HG02981 (cell line): Measurements from ENCODE around the gene HTT-AS.
"Not testable (repeated sequence)": the region's sequence is repeated elsewhere in the genome, so short reads cannot be mapped to it uniquely, and the experiment has no call there.

Source experiments
- ATAC-seq: cut with Tn5 transposase; IDR thresholded peaks from one replicate; pipeline ENCODE4 v1.9.1; 2021; ENCODE audit warnings: mild to moderate bottlenecking, moderate library complexity; ENCODE audit not compliant: unreplicated experiment

Gene HTT-AS

DNA sequence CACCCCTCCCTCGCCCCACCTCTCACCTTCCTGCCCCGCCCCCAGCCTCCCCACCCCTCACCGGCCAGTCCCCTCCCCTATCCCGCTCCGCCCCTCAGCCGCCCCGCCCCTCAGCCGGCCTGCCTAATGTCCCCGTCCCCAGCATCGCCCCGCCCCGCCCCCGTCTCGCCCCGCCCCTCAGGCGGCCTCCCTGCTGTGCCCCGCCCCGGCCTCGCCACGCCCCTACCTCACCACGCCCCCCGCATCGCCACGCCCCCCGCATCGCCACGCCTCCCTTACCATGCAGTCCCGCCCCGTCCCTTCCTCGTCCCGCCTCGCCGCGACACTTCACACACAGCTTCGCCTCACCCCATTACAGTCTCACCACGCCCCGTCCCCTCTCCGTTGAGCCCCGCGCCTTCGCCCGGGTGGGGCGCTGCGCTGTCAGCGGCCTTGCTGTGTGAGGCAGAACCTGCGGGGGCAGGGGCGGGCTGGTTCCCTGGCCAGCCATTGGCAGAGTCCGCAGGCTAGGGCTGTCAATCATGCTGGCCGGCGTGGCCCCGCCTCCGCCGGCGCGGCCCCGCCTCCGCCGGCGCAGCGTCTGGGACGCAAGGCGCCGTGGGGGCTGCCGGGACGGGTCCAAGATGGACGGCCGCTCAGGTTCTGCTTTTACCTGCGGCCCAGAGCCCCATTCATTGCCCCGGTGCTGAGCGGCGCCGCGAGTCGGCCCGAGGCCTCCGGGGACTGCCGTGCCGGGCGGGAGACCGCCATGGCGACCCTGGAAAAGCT lies at the start of gene HTT-AS, which contains the start of gene HTT:
Gene HTT-AS, minus strand, starts transcription at position 461 of the 768 bp plus-strand sequence.
Gene HTT, plus strand, starts transcription at position 604 of the 768 bp plus-strand sequence. Its CDS starts 145 bp downstream, at position 749.
- ATAC-seq, result peak; percentile 73

DNA sequence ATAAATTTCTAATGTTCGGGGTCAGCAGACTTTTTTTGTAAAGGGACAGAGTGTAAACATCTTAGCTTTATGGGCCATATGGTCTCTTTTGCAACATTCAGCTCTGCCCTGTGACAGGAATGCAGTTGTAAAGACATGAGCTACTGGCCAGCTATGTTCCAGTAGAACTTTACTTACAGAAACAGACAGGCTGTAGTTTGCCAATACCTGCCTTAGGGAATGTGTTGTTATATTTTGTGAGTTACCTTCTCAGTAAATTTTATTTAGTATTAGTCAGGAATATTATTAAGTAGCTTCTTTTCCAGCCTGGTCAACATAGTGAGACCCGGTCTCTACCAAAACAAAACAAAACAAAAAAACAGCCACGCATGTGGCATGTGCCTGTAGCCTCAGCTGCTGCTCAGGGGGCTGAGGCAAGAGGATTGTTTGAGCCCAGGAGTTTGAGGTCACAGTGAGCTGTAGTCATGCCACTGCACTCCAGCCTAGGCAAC lies 48.9 kb upstream of the HTT-AS start:
- no peak for ATAC-seq

DNA sequence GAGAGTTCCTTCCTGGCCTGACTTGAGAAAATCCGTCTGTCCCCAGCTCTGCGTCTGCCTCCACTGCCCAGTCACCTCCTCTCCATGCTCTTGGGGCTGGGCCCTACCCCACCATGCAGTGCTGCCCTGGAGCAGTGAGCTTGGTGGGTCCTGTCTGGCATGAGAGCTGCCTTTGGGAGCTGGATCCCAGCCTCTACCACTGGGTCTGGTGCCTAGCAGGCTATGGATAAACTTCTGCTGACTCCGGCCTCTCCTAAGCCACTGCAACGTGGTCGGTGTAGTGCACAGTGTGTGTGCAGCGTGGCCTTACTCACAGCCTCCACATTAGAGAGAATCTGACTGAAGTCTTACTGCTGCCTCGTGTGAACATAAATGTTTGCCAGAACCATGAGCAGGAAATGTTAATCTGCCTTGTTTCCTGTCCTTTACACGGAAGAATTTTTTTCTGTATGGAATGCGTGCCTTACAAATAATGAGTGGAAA lies 47.8 kb upstream of the HTT-AS start:
- no peak for ATAC-seq

DNA sequence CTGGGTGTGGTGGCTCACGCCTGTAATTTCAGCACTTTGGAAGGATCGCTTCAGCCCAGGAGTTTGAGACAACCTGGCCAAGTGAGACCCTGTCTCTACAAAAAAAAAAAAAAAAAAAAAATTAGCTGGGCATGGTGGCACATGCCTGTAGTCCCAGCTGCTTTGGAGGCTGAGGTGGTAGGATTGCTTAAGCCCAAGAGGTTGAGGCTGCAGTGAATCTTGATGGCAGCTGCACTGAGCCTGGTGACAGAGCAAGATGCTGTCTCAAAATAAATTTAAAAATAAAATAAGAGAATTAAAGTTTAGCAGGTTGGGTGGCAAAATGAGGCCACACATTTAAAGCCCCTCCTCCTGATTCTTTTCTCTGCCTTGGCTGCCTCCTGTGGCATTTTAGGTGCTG lies 47.3 kb upstream of the HTT-AS start:
- no peak for ATAC-seq

DNA sequence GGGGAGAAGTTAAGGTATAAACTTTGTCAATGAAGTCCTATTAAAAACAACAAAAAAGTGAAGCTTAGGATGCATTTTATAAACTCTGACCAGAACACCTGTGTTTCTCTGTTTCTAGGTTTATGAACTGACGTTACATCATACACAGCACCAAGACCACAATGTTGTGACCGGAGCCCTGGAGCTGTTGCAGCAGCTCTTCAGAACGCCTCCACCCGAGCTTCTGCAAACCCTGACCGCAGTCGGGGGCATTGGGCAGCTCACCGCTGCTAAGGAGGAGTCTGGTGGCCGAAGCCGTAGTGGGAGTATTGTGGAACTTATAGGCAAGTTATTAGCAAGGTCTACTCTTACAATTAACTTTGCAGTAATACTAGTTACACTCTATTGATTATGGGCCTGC lies 46.8 kb upstream of the HTT-AS start:
- ATAC-seq, result no peak

DNA sequence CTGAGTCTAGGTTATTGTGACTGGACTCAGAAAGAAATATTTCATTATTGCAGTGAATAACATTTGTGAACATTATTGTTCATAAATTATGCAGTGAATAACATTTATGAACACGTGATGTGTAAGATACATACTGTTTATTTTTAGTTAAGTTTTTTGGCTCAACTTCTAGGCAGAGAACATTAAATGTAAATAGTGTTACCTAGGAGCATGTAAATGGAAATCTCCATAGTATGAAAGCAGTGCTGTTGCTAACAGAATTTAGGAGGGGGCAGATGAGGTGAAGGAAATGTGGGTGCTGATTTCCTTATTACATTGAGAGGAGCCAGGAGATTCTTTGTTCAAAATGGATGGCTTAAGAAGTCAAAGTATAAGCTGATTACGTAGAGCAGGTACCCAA lies 45.1 kb upstream of the HTT-AS start:
- ATAC-seq, result no peak

DNA sequence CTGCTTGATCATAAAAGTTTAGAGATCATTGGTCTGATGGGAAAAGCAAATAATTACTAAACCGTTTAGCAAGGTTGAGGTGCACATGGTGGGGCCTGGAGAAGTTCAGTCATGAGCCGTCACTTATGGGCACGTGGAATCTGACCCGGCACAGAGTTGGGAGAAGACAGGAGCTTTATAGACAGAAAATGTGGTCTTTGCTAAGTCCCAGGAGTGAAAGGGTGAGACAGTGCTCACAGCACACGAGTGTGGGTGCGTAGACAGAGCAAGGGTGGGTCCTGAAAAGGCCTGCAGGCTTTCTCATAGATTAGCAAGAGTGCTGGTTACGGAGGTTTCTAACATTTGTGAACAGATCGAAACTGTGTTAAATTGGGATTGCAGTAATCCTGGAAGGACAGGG lies 44.0 kb upstream of the HTT-AS start:
- no peak for ATAC-seq

DNA sequence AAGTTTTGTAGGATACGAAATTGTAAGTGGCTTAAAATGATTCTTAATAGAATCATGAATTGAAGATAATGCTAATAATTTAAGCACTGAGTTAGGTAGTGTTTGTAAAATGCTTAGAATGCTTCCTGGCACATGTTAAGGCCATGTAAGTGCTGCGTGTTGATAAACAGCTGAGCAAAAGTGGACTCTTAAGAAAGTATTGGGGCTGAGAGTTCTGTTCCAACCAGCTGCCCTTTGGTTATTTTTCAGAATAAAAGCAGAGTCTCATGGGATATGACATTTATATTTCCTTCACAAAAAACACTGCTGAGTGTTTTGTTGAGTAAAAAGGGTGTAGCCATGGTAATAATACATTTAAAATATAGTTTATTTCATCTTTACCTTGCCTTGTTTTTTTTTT lies 42.6 kb upstream of the HTT-AS start:
- no peak for ATAC-seq

DNA sequence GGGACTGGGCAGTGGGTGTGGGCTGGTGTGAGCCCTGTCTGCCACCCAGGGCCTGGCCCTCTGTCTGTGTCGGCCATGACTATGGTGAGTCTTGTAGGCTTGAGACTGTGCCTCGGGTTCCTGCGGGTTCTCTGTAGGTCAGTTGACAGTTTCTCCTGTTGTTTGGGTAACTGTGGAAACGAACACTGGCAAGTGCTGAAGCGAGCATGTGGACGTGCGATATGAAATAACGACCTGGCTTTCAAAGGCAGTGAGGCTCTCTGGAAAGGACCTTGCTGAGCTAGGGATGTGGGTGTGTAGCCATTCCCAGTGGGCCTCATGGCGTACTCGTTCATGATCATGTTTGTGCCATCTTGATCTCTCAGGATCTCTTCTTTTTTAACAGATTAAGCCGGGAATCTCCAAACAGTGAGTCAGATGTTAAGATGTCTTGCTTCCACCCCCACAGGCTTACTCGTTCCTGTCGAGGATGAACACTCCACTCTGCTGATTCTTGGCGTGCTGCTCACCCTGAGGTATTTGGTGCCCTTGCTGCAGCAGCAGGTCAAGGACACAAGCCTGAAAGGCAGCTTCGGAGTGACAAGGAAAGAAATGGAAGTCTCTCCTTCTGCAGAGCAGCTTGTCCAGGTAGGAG lies 41.4 kb upstream of the HTT-AS start:
- ATAC-seq, result no peak

DNA sequence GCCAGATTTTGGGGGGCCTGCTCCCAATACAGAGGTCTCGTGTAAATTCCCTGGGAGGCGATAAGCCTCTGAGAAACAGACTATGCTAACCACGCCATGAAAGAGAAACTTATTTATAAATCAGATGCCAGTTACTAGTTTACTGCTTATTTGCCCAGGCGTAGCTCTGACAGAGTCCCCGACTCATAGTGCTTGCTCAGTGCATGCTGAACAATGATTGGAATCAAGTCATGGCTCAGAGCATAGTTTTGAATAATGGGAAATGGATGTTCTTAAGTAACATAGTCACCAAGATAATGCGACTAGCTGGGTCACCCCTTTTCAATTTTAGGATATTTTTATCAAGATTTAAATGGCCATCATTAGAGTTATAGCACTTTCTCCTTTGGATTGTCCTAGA lies 40.0 kb upstream of the HTT-AS start:
- no peak for ATAC-seq

DNA sequence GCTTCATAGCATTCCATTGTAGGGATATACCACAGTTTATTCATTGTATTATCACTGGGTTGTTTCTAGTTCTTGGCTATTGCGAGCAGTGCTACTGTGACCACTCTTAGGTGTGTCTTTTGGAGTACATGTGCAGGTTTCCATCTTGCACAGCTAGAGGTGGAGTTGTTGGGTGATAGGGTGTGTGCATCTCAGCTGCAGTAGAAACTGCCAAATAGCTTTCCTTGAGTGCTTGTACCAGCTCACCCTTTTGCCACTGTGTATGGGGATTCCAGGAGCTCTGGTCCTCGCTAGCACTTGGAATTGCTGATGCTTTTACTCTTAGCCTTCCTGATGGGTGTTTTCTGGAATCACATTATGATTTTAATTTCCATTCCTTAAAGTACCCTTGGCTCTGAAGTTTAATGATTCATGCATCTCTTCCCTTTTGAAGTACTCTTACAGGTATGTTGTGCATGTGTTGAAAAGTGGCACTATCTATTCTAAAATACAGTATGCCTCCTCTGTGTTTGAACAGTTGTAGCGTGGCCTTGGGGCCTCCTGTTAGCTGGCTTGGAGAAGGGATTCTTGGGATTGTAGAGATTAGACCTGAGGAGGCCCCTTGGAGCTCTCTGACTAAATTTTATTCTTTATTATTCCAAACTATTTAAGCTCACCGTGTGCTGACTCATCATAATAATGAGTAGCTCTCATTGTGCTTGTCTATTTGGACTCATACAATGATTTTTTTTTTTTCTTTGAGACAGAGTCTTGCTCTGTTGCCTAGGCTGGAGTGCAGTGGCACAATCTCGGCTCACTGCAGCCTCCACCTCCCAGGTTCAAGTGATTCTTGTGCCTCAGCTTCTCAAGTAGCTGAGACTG lies 38.5 kb upstream of the HTT-AS start:
- no peak for ATAC-seq

DNA sequence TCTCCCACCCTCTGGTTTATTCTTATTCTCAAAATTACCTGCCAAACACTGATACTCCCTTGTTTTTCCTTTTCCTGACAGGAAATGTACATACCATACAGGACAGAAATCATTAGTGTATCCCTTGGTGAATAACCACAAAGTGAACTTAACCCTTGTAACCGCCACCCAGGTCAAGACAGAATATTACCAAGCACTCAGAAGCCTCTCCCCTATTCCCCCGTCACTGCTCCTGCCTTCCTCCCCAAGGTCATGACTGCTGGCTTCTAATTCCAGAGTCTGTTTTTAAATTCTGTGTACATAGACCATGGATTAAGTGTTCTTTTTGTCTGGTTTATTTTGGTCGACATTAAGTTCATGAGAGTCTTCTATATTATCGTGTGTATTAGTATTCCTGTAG lies 37.9 kb upstream of the HTT-AS start:
- no peak for ATAC-seq

DNA sequence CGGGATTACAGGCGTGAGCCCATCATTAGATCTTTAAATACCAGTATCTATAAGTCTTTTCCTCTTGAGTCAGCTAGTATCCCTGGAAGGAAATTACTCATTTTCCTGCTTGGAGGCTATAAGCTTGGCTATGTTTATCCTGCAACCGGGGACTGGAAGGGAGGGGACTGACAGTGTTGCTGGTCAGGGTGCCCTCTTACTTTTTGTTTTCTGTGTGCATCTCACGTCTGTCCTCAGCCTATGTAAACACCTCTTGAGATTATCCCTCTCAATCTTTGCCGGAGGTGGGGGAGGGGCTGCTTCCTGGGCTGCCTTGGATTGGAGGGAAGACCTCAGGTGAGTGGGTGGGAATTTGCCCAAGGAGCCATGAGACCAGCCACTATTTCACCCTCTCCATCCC lies 37.1 kb upstream of the HTT-AS start:
- no peak for ATAC-seq

DNA sequence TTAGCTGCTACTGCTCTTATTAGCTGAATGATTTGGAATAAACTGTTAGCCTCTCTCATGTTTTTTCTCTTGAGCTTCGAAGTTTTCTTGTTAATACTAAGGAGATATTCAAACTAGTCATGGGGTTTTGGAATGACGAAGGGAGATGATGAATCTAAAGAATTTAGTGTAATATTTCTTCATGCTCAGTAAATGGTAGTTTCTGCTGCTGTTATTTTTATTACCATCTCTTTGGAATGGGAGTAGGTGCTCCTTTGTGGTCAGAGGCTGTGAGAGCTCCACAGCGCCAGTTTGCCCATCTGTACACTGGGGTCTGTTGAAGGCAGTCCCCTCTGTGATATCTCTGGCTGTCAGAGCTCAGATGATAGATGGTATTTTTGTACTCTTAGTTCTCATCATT lies 33.9 kb upstream of the HTT-AS start:
- ATAC-seq, result no peak

DNA sequence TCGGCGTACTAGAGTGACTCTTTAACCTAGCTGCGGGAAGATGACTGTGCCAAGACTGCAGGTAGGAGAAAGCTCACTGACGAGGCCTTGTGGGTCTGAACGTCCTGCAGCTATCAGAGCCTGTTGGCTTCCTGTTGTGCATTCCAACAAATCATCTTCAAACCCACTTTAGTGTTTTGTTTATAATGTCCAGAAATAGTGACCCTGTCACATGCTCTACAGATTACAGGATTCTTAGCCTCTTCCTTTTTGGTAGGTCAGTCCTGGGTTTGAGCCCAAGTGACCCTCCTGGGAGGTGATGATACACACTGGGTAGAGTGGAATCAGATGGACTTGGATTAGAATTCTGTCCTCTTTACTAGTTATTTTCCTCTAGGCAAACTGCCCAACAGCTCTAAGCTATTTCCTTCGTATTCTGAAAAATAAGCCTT lies 33.4 kb upstream of the HTT-AS start:
- no peak for ATAC-seq

DNA sequence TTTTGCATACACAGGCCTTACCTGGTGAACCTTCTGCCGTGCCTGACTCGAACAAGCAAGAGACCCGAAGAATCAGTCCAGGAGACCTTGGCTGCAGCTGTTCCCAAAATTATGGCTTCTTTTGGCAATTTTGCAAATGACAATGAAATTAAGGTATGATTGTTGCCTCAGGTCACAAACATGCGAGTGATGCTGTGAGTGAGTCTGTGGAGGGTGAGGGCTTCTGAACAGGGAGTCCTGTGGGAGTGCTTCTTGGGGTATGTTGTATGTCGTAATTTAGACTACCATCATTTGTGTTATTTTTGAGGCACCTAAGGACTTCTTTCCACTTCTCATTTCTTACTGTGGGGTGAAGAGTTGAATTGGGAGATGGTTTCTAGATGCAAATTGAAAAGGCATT lies 32.9 kb upstream of the HTT-AS start:
- no peak for ATAC-seq

DNA sequence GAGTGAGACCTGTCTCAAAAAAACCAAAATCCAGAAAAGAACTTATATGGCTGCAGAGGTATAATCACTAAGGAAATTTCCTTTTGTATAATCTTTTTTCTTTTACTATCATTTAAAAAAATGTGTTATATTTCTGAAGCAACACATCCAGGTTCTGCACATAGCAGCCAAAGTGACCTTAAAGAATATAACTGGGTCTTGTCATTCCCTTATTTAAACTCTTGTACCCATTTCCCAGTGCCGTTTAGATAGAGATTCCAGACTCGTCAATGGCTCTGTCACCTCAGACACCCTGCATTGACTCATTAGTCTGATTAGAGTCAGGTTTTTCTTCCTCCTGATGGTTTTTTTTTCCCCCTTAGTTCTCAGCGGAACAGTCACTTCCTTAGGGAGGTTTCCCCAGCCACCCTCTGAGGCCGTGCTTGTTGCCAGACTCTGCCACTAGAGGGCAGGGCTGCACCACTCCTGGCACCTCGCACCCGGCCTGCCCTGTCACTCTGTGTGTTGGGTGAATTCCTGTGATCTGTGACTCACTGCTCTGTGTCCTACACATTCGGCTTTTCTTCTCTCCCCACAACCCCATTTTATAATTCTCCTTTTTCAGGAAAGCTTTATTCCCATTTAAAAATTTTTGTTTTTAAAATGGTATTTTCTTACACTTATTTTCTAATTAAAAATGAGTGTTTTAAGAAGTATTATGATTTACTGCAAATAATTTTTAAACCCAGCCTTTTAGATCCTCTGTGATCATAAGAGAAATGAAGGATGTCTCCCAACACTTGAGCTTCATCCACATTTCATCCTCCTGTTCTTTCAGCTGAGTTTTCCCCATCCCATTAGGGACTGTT lies 32.2 kb upstream of the HTT-AS start:
- peak; percentile 94 for ATAC-seq

DNA sequence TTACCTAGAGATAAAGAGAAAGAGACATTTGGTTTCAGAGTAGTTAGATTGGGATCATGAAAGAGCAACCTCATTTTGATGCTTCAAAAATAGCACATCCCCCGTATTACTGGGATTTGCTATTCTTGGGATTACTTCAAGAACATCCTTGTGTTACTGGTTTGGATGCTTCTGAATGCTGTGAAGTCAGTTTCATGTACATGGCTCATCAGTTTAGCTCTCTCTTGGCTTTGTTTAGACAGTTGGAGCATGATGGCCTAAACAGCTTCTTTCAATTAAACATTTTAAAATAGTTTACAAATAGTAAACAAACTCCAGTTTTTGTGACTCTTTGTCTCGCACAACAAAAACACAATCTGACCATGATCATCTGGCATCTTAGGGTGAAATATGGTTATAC lies 24.0 kb upstream of the HTT-AS start:
- no peak for ATAC-seq

DNA sequence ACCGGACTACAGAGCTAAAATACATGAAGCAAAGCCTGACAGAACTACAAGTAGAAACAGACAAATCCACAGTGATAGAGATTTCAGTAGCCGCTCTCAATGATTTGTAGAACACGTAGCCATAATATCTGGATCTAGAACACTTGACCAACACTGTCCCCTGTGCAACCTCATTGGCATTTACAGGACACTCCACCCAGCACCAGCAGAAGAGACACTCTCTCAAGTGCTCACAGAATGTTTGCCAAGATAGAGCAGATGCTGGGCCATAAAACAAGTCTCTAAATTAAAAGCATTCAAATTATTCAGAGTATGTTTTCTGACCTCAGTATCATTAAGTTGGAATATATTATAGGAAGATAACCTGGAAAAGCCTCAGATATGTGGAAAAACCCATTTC lies 21.9 kb upstream of the HTT-AS start:
- ATAC-seq, result no peak

DNA sequence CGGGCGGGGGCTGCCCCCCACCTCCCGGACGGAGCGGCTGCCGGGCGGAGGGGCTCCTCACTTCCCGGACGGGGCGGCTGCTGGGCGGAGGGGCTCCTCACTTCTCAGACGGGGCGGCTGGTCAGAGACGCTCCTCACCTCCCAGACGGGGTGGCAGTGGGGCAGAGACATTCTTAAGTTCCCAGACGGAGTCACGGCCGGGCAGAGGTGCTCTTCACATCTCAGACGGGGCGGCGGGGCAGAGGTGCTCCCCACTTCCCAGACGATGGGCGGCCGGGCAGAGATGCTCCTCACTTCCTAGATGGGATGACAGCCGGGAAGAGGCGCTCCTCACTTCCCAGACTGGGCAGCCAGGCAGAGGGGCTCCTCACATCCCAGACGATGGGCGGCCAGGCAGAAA lies 20.4 kb upstream of the HTT-AS start:
- ATAC-seq, result not testable (repeated sequence)
